ENCODE measurements around the gene TUT7.
A peak's percentile ranks its signal among the peaks of the same experiment; 100 is the strongest.

Gene TUT7

DNA sequence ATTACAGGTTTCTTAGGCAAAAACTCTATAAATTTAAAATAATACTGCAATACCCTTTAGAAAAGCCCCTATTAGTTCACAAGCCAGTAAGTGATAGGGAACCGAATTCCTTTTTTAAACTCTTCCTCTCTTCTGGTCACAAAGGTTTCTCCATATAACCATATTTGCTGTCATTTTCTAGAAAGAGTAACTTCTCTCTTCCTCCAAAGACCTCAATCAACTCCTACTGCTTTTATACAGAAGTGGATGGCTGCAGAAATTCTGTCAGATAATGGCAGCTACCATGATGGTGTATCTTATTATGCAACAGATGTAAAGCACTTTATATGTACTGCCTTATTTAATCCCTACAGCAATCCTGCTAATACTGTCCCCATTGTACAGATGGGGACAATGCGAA is 6.2 kb downstream of the TUT7 start:
- no peak for DNase-seq (ENCODE audit: low read depth in 2 of 2)
- no peak overlapping the region for H3K4me3 ChIP-seq (replicated peaks in 1 of 2; ENCODE audit: low read depth in 2 of 2, low read length in 2 of 2)
- TF ChIP-seq, protein P1, sequence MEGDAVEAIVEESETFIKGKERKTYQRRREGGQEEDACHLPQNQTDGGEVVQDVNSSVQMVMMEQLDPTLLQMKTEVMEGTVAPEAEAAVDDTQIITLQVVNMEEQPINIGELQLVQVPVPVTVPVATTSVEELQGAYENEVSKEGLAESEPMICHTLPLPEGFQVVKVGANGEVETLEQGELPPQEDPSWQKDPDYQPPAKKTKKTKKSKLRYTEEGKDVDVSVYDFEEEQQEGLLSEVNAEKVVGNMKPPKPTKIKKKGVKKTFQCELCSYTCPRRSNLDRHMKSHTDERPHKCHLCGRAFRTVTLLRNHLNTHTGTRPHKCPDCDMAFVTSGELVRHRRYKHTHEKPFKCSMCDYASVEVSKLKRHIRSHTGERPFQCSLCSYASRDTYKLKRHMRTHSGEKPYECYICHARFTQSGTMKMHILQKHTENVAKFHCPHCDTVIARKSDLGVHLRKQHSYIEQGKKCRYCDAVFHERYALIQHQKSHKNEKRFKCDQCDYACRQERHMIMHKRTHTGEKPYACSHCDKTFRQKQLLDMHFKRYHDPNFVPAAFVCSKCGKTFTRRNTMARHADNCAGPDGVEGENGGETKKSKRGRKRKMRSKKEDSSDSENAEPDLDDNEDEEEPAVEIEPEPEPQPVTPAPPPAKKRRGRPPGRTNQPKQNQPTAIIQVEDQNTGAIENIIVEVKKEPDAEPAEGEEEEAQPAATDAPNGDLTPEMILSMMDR (IDR thresholded peaks at IDR 0.05; ENCODE audit: low read depth, low read length): no peak

DNA sequence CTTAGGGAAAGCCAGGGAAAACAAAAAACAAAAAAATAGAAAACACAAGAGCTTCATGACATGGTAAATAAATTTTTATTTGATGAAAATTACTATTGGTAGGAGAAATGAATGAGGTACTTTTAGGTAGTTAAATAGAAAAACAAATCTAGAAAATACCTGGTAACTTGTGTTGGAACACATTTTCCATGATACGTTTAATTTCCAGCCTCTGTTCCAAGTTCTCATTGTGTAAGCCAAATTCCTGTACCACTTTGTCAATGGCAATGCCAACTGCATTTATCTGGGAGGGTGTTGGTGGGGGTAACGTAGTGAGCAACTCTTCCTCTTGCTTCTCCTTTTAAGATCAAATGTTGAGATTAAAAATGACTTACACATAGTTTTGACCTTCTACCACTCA is 9.4 kb downstream of the TUT7 start:
- no peak overlapping the region for H3K4me3 ChIP-seq (replicated peaks in 1 of 2; ENCODE audit: low read depth in 2 of 2, low read length in 2 of 2)
- DNase-seq (ENCODE audit: low read depth in 2 of 2): no peak
- TF ChIP-seq, protein P1 (IDR thresholded peaks at IDR 0.05; ENCODE audit: low read depth, low read length): no peak

DNA sequence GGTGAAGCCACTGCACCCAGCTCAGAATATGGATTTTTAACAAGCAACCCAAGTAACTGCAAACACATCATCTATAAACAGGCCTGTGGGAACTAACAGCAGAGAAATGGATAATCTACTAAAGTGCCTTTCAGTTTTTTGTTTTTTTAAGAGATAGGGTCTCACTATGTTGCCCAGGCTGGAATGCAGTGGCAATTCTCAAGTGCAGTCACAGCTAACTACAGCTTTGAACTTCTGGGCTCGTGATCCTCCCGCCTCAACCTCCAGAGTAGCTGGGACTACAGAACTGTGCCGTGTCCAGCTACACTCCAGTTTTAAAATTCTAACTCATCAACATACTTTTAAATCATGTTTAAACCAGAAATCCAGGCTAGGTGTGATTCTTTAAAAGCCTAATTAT is 11.9 kb downstream of the TUT7 start:
- no peak overlapping the region for H3K4me3 ChIP-seq (replicated peaks in 1 of 2; ENCODE audit: low read depth in 2 of 2, low read length in 2 of 2)
- DNase-seq (ENCODE audit: low read depth in 2 of 2): no peak
- TF ChIP-seq, protein P1 (IDR thresholded peaks at IDR 0.05; ENCODE audit: low read depth, low read length): no peak

DNA sequence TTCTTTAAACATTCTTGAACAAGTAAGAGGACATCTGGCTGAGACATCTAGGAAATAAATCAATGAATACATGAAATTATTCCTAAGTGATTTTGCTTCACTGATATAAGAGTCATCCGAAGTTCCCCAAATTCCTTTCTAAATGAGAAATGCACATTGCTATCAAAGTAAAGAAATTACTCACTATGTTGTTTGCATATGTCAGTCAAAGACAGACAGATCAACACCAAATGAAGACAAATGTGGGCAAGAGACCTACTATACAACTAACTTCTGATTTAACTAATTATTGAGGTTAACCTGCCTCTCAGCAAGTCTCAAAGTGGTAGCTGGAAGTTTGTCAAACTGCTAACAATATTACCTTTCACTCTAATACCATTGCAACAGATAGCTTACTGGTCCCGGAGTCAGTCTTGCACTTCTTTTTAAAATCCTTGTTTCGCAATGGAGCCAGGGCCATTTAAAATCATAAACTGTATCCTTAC is 13.2 kb downstream of the TUT7 start:
- no peak overlapping the region for H3K4me3 ChIP-seq (replicated peaks in 1 of 2; ENCODE audit: low read depth in 2 of 2, low read length in 2 of 2)
- TF ChIP-seq, protein P1 (IDR thresholded peaks at IDR 0.05; ENCODE audit: low read depth, low read length): no peak
- peak in 1 of 2 donors; percentile 32 for DNase-seq (ENCODE audit: low read depth in 2 of 2)

DNA sequence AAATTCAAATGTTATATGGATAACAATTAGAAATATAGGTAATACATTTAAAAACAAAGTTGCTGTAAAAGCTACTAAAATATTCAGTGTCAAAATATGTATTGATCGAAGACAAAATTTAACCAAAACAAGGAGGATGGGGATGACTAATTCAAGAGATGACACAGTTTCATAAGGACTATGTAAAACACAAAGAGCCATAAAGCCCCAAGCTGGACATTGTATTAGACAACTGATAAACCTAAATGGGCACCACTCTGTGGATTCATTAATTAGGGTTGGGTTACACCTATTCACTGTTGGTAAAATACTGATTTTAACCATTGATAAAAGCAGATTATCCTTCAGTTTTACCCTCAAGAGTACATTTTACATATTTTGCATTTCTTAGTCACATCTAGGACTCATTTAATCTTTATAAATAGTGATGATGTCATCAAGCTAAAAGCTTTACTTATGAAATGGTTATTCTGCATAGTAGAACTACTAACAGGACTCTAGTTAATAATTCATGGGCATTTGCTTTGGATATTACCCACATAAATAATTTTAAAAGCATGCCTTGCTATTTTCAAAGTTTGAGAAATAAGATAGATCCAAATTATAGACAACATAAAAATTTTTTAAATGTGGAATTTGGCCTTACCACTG is 13.7 kb downstream of the TUT7 start:
- TF ChIP-seq, protein P1 (IDR thresholded peaks at IDR 0.05; ENCODE audit: low read depth, low read length): no peak
- DNase-seq (ENCODE audit: low read depth in 2 of 2): peak in 1 of 2 donors; percentile 32
- H3K4me3 ChIP-seq (replicated peaks in 1 of 2; ENCODE audit: low read depth in 2 of 2, low read length in 2 of 2): no peak overlapping the region

DNA sequence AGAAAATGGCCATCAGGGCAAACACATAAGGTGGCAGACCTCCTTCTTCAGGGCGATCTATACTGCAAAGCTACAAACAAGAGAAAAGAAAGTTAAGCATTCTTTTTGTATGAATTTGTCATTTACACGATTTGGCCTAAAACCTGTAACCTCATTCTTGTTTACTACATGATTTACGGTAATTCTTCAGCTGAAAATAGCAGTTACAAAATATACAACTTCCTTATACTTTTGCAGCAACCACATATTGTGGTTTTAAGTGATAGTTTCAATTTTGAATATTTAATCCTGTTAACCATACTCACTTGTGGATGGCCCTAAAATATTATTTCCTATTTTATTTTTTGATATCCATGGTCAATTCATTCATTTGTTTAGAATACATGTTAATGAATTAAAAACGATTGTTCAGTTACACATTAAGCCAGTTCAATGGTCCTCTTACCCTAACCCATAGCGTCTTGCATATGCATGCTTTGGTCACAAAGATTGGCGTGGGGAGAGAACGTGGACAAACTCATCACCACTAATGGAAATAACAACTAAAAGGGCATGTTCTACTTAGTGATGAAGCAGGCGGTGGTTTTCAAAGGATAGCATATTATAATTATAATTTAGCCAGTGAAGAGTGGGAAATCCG is 16.6 kb downstream of the TUT7 start:
- no peak overlapping the region for H3K4me3 ChIP-seq (replicated peaks in 1 of 2; ENCODE audit: low read depth in 2 of 2, low read length in 2 of 2)
- TF ChIP-seq, protein P1 (IDR thresholded peaks at IDR 0.05; ENCODE audit: low read depth, low read length): no peak
- no peak for DNase-seq (ENCODE audit: low read depth in 2 of 2)
